ENCODE data around the gene CNNM1. TPM values are rescaled to one million over a fixed set of nuclear protein-coding genes. Genes with fewer than 3 reads are reported as not detected.

Gene CNNM1
- total and polyA plus RNA-seq, 12 donors = 0.07 to 2.0 (median 1.2) TPM; not detected in 1

DNA sequence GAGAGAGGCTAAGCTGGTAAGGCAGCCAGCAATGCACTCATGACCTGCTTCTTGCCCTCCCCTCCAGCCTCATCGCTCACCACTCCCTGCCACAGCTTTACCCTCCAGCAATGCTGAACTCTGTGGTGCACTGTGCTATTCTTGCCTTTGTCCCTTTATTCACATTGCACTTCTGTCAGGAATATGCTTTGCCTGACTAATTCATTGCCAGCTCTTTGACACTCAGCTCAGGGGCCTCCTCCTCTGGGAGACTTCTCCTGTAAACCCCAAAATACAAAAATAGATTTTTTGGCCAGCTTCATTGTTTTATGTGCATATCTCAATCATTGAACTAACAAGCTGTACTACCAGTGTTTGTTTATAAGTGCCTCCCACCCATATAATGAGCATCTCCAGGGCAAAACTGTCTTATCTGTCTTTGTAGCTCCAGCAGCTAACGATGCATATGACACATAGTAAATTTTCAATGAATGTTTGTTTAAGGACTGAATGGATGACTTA lies 8.2 kb downstream of the CNNM1 start:
- H3K4me1 ChIP-seq (replicated peaks in 1 of 2) = no peaks in the 10 kb centered on the region
- H3K27ac ChIP-seq = no peak overlapping the region
- intact Hi-C loops (cut with DNase I) = no loop called here
- no peaks in the 10 kb centered on the region for H3K27me3 ChIP-seq
- DNase-seq = no peak
- no peak overlapping the region for H3K4me3 ChIP-seq
- no peaks in the 10 kb centered on the region for H3K36me3 ChIP-seq (replicated peaks in 1 of 2)
- WGBS, 4 donors = 48 to 60% (median 56%) methylated on average over 2 of the region's 2 CpGs
- no peak for TF ChIP-seq POLR2A (IDR thresholded peaks at IDR 0.05)
- TF ChIP-seq, protein P1, sequence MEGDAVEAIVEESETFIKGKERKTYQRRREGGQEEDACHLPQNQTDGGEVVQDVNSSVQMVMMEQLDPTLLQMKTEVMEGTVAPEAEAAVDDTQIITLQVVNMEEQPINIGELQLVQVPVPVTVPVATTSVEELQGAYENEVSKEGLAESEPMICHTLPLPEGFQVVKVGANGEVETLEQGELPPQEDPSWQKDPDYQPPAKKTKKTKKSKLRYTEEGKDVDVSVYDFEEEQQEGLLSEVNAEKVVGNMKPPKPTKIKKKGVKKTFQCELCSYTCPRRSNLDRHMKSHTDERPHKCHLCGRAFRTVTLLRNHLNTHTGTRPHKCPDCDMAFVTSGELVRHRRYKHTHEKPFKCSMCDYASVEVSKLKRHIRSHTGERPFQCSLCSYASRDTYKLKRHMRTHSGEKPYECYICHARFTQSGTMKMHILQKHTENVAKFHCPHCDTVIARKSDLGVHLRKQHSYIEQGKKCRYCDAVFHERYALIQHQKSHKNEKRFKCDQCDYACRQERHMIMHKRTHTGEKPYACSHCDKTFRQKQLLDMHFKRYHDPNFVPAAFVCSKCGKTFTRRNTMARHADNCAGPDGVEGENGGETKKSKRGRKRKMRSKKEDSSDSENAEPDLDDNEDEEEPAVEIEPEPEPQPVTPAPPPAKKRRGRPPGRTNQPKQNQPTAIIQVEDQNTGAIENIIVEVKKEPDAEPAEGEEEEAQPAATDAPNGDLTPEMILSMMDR (IDR thresholded peaks at IDR 0.05) = no peak
- H3K9me3 ChIP-seq (replicated peaks in 1 of 3) = no peaks in the 10 kb centered on the region

DNA sequence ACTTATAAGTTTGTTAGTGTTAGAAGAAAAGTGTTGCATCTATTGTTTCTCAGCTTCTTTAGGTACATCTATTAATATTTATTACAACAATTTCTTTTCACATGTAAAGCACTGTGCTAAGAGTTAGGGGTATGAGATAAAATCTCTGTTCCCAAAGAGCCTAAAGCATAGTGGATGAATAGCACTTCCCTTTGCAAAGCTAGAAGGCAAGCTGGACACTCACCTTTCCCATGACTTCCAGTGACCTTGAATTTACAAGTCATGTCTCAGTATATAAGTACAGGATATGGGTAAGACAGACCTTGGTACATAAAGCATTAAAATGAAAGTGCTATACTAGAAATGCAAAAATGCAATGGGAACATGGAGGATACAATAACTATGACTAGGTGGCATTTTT lies 8.7 kb downstream of the CNNM1 start:
- Histone ChIP-seq H3K4me3 (no peak overlapping the region), H3K27me3 (no peaks in the 10 kb centered on the region), H3K27ac (no peak overlapping the region), H3K4me1 (replicated peaks in 1 of 2) (no peaks in the 10 kb centered on the region), H3K9me3 (replicated peaks in 1 of 3) (no peaks in the 10 kb centered on the region), H3K36me3 (replicated peaks in 1 of 2) (no peaks in the 10 kb centered on the region)
- no peak for DNase-seq
- TF ChIP-seq POLR2A (IDR thresholded peaks at IDR 0.05) = no peak
- TF ChIP-seq, protein P1 (IDR thresholded peaks at IDR 0.05) = no peak
- intact Hi-C loops (cut with DNase I) = no loop called here

DNA sequence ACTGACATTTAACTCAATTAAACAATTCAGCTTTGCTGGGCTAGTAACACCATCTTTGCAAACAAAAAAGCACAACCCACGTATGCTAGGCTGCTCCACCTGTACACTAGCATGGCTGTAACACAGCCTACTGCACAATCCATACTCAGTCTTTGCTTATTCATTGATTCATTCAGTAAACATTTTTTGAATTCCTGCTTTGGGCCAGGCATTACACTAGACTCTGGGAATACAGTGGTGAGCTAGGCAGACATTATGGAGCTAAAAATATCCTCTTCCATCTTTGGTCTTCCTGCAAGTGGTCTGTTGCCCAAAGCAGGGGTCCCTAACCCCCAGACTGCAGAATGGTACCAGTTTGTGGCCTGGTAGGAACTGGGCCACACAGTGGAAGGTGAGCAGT lies 9.9 kb downstream of the CNNM1 start:
- no peak for DNase-seq
- H3K4me3 ChIP-seq = no peak overlapping the region
- intact Hi-C loops (cut with DNase I) = no loop called here
- peaks cover 3% of the 10 kb centered on the region for H3K27me3 ChIP-seq
- no peaks in the 10 kb centered on the region for H3K9me3 ChIP-seq (replicated peaks in 1 of 3)
- no peaks in the 10 kb centered on the region for H3K36me3 ChIP-seq (replicated peaks in 1 of 2)
- WGBS, 4 donors = 54 to 68% (median 65%) methylated on average over 1 of the region's 1 CpG
- TF ChIP-seq POLR2A (IDR thresholded peaks at IDR 0.05) = no peak
- TF ChIP-seq, protein P1 (IDR thresholded peaks at IDR 0.05) = no peak
- no peaks in the 10 kb centered on the region for H3K4me1 ChIP-seq (replicated peaks in 1 of 2)
- H3K27ac ChIP-seq = no peak overlapping the region

DNA sequence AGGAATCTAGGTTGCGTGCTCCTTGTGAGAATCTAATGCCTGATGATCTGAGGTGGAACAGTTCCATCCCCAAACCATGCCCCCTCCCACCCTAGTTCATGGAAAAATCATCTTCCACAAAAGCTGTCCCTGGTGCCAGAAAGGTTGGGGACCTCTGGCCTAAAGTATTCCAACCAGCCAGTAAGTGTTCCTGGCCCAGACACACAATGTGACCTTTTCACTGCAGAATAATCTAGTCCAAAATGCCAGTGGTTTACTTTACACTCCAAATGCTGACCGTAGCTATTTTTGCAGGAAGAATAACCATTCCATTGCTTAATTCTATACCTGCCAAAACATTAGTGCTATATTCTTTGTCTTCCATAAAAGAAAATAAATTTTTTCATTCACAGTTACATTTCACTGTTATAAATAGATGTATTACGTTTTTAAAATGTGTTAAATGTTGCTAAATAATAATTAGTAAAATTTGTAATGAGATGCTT lies 10.4 kb downstream of the CNNM1 start:
- Histone ChIP-seq H3K4me3 (no peak overlapping the region), H3K27me3 (peaks cover 3% of the 10 kb centered on the region), H3K27ac (no peak overlapping the region), H3K36me3 (replicated peaks in 1 of 2) (no peaks in the 10 kb centered on the region), H3K4me1 (replicated peaks in 1 of 2) (no peaks in the 10 kb centered on the region), H3K9me3 (replicated peaks in 1 of 3) (no peaks in the 10 kb centered on the region)
- WGBS, 4 donors = 79 to 84% (median 80%) methylated on average over 3 of the region's 3 CpGs
- intact Hi-C loops (cut with DNase I) = no loop called here
- TF ChIP-seq POLR2A (IDR thresholded peaks at IDR 0.05) = no peak
- TF ChIP-seq, protein P1 (IDR thresholded peaks at IDR 0.05) = no peak
- no peak for DNase-seq
